ENCODE measurements around the gene ADAM20.

- no peak for TF ChIP-seq CTCF (IDR thresholded peaks at IDR 0.05)
- no peak for TF ChIP-seq POLR2A (IDR thresholded peaks at IDR 0.05)
- TF ChIP-seq EP300 (IDR thresholded peaks at IDR 0.05): no peak
- TF ChIP-seq POLR2AphosphoS5 (IDR thresholded peaks at IDR 0.05): no peak
Measured at GRCh38 chr14:70576891-70577290, 42.1 kb upstream of the ADAM20 start.

Data from sigmoid colon (tissue), 4 donors.